ENCODE data around the gene HS6ST3. TPM values are rescaled to one million over a fixed set of nuclear protein-coding genes. Genes with fewer than 3 reads are reported as not detected.

The HS6ST3 gene
- total and polyA plus RNA-seq, 10 donors = 0.03 TPM; not detected in 9

DNA sequence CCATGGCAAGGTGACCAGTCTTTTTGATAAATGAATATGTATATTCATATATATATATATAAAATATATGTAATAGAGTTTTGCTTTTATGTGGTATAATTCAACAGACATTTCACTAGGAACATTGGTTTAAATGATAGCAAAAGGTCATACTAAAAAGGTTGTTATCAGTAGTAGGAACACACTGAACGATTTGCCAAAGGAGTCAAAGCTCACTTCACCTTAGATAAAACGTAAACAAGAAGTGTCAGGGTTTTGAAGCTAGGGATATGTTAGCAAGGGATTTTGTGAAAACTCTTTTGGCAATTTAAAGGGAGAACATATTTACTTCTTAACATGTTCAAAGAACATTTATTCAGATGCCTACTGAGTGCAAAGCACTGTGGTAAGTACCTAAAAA, 8.0 kb upstream of the HS6ST3 start:
- Histone ChIP-seq H3K36me3 (no peaks in the 10 kb centered on the region), H3K4me1 (no peaks in the 10 kb centered on the region), H3K27ac (no peak overlapping the region), H3K4me3 (no peak overlapping the region), H3K9me3 (no peaks in the 10 kb centered on the region), H3K27me3 (replicated peaks in 1 of 7) (peaks cover 0 to 36% (median 0%) of the 10 kb centered on the region in 7 donors)
- DNase-seq = no peak
- TF ChIP-seq POLR2A (IDR thresholded peaks at IDR 0.05) (no peak), POLR2AphosphoS5 (IDR thresholded peaks at IDR 0.05) (no peak)
- TF ChIP-seq, protein P1, sequence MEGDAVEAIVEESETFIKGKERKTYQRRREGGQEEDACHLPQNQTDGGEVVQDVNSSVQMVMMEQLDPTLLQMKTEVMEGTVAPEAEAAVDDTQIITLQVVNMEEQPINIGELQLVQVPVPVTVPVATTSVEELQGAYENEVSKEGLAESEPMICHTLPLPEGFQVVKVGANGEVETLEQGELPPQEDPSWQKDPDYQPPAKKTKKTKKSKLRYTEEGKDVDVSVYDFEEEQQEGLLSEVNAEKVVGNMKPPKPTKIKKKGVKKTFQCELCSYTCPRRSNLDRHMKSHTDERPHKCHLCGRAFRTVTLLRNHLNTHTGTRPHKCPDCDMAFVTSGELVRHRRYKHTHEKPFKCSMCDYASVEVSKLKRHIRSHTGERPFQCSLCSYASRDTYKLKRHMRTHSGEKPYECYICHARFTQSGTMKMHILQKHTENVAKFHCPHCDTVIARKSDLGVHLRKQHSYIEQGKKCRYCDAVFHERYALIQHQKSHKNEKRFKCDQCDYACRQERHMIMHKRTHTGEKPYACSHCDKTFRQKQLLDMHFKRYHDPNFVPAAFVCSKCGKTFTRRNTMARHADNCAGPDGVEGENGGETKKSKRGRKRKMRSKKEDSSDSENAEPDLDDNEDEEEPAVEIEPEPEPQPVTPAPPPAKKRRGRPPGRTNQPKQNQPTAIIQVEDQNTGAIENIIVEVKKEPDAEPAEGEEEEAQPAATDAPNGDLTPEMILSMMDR (IDR thresholded peaks at IDR 0.05 in 8 of 11, conservative IDR thresholded peaks at IDR 0.05 in 3 of 11) = no peak
- intact Hi-C loops (cut with DNase I; ENCODE audit: low total_unique reads) = no loop called here
- 42 to 57% (median 44%) methylated on average over 2 of the region's 2 CpGs for WGBS, 5 donors

DNA sequence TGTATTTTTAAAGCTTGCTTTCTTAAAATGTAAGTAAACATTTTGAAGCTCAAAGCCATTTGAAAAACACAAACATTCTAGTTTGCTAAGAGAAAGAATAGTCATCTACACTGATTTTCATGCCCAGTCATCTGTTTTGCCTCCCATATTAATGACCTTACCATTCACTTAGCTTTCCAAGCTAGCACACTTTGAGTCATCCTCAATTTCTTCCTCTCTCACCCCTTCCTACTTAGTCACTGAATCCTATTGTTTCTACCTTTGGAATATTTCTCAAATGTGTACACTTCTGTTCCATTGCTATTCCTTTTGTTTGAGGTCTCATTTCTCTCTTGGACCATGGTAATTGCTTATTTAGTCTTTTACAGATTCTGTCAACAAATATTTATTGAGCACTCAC, 7.3 kb upstream of the HS6ST3 start:
- TF ChIP-seq, protein P1 (IDR thresholded peaks at IDR 0.05 in 8 of 11, conservative IDR thresholded peaks at IDR 0.05 in 3 of 11) = no peak
- no peak for TF ChIP-seq POLR2A (IDR thresholded peaks at IDR 0.05)
- Histone ChIP-seq H3K4me1 (no peaks in the 10 kb centered on the region), H3K4me3 (no peak overlapping the region), H3K27me3 (replicated peaks in 1 of 7) (peaks cover 0 to 43% (median 0%) of the 10 kb centered on the region in 7 donors), H3K27ac (no peak overlapping the region), H3K9me3 (no peaks in the 10 kb centered on the region), H3K36me3 (no peaks in the 10 kb centered on the region)
- intact Hi-C loops (cut with DNase I; ENCODE audit: low total_unique reads) = no loop called here
- DNase-seq = no peak

DNA sequence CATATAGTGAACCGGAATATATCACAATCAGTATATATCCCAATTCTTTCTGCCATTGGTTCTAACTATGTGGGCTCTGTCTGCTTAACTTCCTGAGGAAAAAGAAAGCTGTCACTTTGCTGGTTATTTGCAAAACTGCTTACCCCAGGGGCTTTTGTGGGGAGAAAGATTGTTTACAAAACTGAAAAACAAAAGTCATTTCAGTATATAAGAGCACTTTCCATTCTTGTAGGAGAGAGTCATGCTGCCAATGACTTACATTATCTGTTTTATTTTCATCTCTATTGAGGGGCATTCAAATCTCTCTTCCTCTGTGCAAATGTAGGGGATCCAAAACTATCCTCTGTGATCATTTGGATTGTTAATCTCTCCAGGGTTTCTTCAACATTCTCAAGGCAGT, 3.2 kb upstream of the HS6ST3 start:
- TF ChIP-seq, protein P1 (IDR thresholded peaks at IDR 0.05 in 8 of 11, conservative IDR thresholded peaks at IDR 0.05 in 3 of 11) = no peak
- TF ChIP-seq POLR2A (IDR thresholded peaks at IDR 0.05) (no peak), POLR2AphosphoS5 (IDR thresholded peaks at IDR 0.05) (no peak)
- Histone ChIP-seq H3K36me3 (no peaks in the 10 kb centered on the region), H3K27ac (no peak overlapping the region), H3K27me3 (replicated peaks in 1 of 7) (peaks cover 3 to 76% (median 38%) of the 10 kb centered on the region in 7 donors), H3K4me3 (no peak overlapping the region), H3K9me3 (no peaks in the 10 kb centered on the region), H3K4me1 (peaks cover 0 to 19% (median 13%) of the 10 kb centered on the region in 6 donors)
- intact Hi-C loops (cut with DNase I; ENCODE audit: low total_unique reads) = no loop called here
- DNase-seq = no peak
- WGBS, 5 donors = 90 to 100% (median 95%) methylated on average over 1 of the region's 1 CpG

DNA sequence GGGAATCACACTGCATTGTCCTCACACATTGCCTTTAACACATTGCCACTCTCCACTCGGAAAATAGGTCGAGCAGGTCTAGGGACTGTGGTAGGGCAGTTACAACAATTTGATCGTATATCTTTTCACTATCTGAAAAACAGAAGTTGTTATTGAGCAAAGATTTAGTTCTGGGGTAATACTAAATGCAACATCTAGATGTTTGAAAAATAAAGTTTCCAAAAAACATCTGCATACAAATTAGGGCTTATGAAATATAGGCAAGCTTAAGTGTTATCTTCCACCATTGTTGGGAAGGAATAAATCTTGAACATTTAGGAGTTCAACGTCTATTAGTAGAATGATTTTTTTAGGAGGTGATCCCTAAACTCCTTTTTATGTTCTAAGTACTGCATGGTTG, 768 bp upstream of the HS6ST3 start:
- intact Hi-C loops (cut with DNase I; ENCODE audit: low total_unique reads) = no loop called here
- Histone ChIP-seq H3K36me3 (no peaks in the 10 kb centered on the region), H3K9me3 (no peaks in the 10 kb centered on the region), H3K27ac (no peak overlapping the region), H3K4me1 (peaks cover 0 to 20% (median 14%) of the 10 kb centered on the region in 6 donors), H3K27me3 (replicated peaks in 1 of 7) (peaks cover 3 to 94% (median 56%) of the 10 kb centered on the region in 7 donors), H3K4me3 (no peak overlapping the region)
- 55 to 69% (median 56%) methylated on average over 4 of the region's 4 CpGs for WGBS, 5 donors
- TF ChIP-seq POLR2AphosphoS5 (IDR thresholded peaks at IDR 0.05) (no peak), POLR2A (IDR thresholded peaks at IDR 0.05) (no peak)
- TF ChIP-seq, protein P1 (IDR thresholded peaks at IDR 0.05 in 8 of 11, conservative IDR thresholded peaks at IDR 0.05 in 3 of 11) = no peak
- DNase-seq = no peak

Data from spleen (tissue), 11 donors.